Measurements from ENCODE around the gene PLA2G4E.

The PLA2G4E gene

GRCh38 chr15:42063122-42063848 is 42.4 kb upstream of the PLA2G4E start:
- Histone ChIP-seq H3K9me3 (ENCODE audit: control insufficient read depth, low read length) (no peaks in the 10 kb centered on the region), H2AFZ (no peak overlapping the region), H3K4me3 (ENCODE audit: low read depth, low read length) (no peak overlapping the region), H3K79me2 (no peaks in the 10 kb centered on the region), H3K4me1 (no peaks in the 10 kb centered on the region), H3K9ac (no peak overlapping the region), H3K27ac (no peak overlapping the region), H3K4me2 (ENCODE audit: low read length) (no peak overlapping the region), H3K27me3 (ENCODE audit: control insufficient read depth, insufficient read depth, low read length) (no peaks in the 10 kb centered on the region), H3K36me3 (ENCODE audit: control insufficient read depth, insufficient read depth, low read length) (no peaks in the 10 kb centered on the region)
- TF ChIP-seq CTCF (IDR thresholded peaks at IDR 0.05): no peak

- H3K4me3 ChIP-seq (ENCODE audit: low read depth, low read length): no peak overlapping the region
- no peak for TF ChIP-seq CTCF (IDR thresholded peaks at IDR 0.05)
- no peak overlapping the region for H3K9ac ChIP-seq
- H3K4me2 ChIP-seq (ENCODE audit: low read length): no peak overlapping the region
- no peaks in the 10 kb centered on the region for H3K27me3 ChIP-seq (ENCODE audit: control insufficient read depth, insufficient read depth, low read length)
- H3K9me3 ChIP-seq (ENCODE audit: control insufficient read depth, low read length): no peaks in the 10 kb centered on the region
- H3K79me2 ChIP-seq: no peaks in the 10 kb centered on the region
- H3K27ac ChIP-seq: no peak overlapping the region
- no peak overlapping the region for H2AFZ ChIP-seq
- no peaks in the 10 kb centered on the region for H3K4me1 ChIP-seq
- no peaks in the 10 kb centered on the region for H3K36me3 ChIP-seq (ENCODE audit: control insufficient read depth, insufficient read depth, low read length)
Observed at GRCh38 chr15:42062284-42062806, 41.5 kb upstream of the PLA2G4E start.

- Histone ChIP-seq H3K9me3 (ENCODE audit: control insufficient read depth, low read length) (no peaks in the 10 kb centered on the region), H3K4me2 (ENCODE audit: low read length) (no peak overlapping the region), H3K27ac (no peak overlapping the region), H2AFZ (no peak overlapping the region), H3K9ac (no peak overlapping the region), H3K79me2 (no peaks in the 10 kb centered on the region), H3K36me3 (ENCODE audit: control insufficient read depth, insufficient read depth, low read length) (no peaks in the 10 kb centered on the region), H3K27me3 (ENCODE audit: control insufficient read depth, insufficient read depth, low read length) (no peaks in the 10 kb centered on the region), H3K4me3 (ENCODE audit: low read depth, low read length) (no peak overlapping the region), H3K4me1 (no peaks in the 10 kb centered on the region)
- no peak for TF ChIP-seq CTCF (IDR thresholded peaks at IDR 0.05)
Observed at GRCh38 chr15:42060797-42061196, 40.0 kb upstream of the PLA2G4E start.

- no peak for TF ChIP-seq CTCF (IDR thresholded peaks at IDR 0.05)
- Histone ChIP-seq H3K27ac (no peak overlapping the region), H3K9ac (no peak overlapping the region), H3K36me3 (ENCODE audit: control insufficient read depth, insufficient read depth, low read length) (no peaks in the 10 kb centered on the region), H3K79me2 (no peaks in the 10 kb centered on the region), H3K27me3 (ENCODE audit: control insufficient read depth, insufficient read depth, low read length) (no peaks in the 10 kb centered on the region), H3K4me1 (no peaks in the 10 kb centered on the region), H3K9me3 (ENCODE audit: control insufficient read depth, low read length) (no peaks in the 10 kb centered on the region), H3K4me2 (ENCODE audit: low read length) (no peak overlapping the region), H2AFZ (no peak overlapping the region), H3K4me3 (ENCODE audit: low read depth, low read length) (no peak overlapping the region)
Observed at GRCh38 chr15:42060477-42060763, 39.6 kb upstream of the PLA2G4E start.
